GM18909 (cell line): Measurements from ENCODE around the gene MYO1D.
"Not testable (repeated sequence)": the region's sequence is repeated elsewhere in the genome, so short reads cannot be mapped to it uniquely, and the experiment has no call there.

Experiments used
- ATAC-seq: cut with Tn5 transposase; IDR thresholded peaks from one replicate; pipeline ENCODE4 v1.9.1; 2021; ENCODE audit warnings: mild to moderate bottlenecking; ENCODE audit not compliant: unreplicated experiment, poor library complexity

Gene MYO1D

GRCh38 chr17:32742681-32743538 lies 134.0 kb downstream of the MYO1D start:
- ATAC-seq = no peak

GRCh38 chr17:32741381-32741780 lies 135.5 kb downstream of the MYO1D start:
- ATAC-seq = no peak

GRCh38 chr17:32739722-32740121 lies 137.2 kb downstream of the MYO1D start:
- ATAC-seq = no peak

- not testable (repeated sequence) for ATAC-seq
These were observed 137.8 kb downstream of the MYO1D start for GRCh38 chr17:32739151-32739550.

- ATAC-seq = no peak
These were observed 143.5 kb downstream of the MYO1D start for GRCh38 chr17:32733401-32733800.

GRCh38 chr17:32732900-32733299 lies 144.0 kb downstream of the MYO1D start:
- no peak for ATAC-seq

GRCh38 chr17:32732296-32732642 lies 144.7 kb downstream of the MYO1D start:
- ATAC-seq = no peak

GRCh38 chr17:32731556-32732295 lies 145.2 kb downstream of the MYO1D start:
- ATAC-seq = no peak

- no peak for ATAC-seq
These were observed 149.2 kb downstream of the MYO1D start for GRCh38 chr17:32727681-32728080.

GRCh38 chr17:32725697-32726096 lies 151.2 kb downstream of the MYO1D start:
- no peak for ATAC-seq

GRCh38 chr17:32723310-32723955 lies 153.5 kb downstream of the MYO1D start:
- ATAC-seq = no peak

GRCh38 chr17:32722733-32723132 lies 154.2 kb downstream of the MYO1D start:
- ATAC-seq = no peak

GRCh38 chr17:32720671-32721070 lies 156.3 kb downstream of the MYO1D start:
- ATAC-seq = no peak

GRCh38 chr17:32719689-32720088 lies 157.2 kb downstream of the MYO1D start:
- no peak for ATAC-seq

- not testable (repeated sequence) for ATAC-seq
These were observed 162.0 kb downstream of the MYO1D start for GRCh38 chr17:32714922-32715321.

GRCh38 chr17:32714206-32714605 lies 162.7 kb downstream of the MYO1D start:
- not testable (repeated sequence) for ATAC-seq

GRCh38 chr17:32713081-32713480 lies 163.8 kb downstream of the MYO1D start:
- ATAC-seq = no peak

GRCh38 chr17:32709562-32709961 lies 167.4 kb downstream of the MYO1D start:
- no peak for ATAC-seq

GRCh38 chr17:32701871-32702270 lies 175.1 kb downstream of the MYO1D start:
- ATAC-seq = no peak

GRCh38 chr17:32699247-32699646 lies 177.7 kb downstream of the MYO1D start:
- no peak for ATAC-seq
